Hypothalamus (tissue), 51 donors: ENCODE measurements around the gene CCBE1.

Experiments used
- DNase-seq, 51 donors: peaks; one replicate each; lab custom pipeline; 2025; lab: John Stamatoyannopoulos, UW

CCBE1 gene

GRCh38 chr18:59423259-59423658 lies 274.0 kb downstream of the CCBE1 start:
- DNase-seq, result no peak

GRCh38 chr18:59420244-59420643 lies 277.0 kb downstream of the CCBE1 start:
- no peak for DNase-seq

- no peak for DNase-seq
Measured at GRCh38 chr18:59419386-59419785, 277.8 kb downstream of the CCBE1 start.

GRCh38 chr18:59416818-59417217 lies 280.4 kb downstream of the CCBE1 start:
- DNase-seq, result no peak

- no peak for DNase-seq
Measured at GRCh38 chr18:59414111-59414653, 283.0 kb downstream of the CCBE1 start.

GRCh38 chr18:59402432-59403090 lies 294.7 kb downstream of the CCBE1 start:
- peak in 48 of 51 donors; percentile 4 to 70 (median 35) for DNase-seq

- no peak for DNase-seq
Measured at GRCh38 chr18:59400407-59400806, 296.8 kb downstream of the CCBE1 start.

GRCh38 chr18:59395226-59396175 lies 301.7 kb downstream of the CCBE1 start:
- DNase-seq, result no peak

GRCh38 chr18:59393381-59393780 lies 303.8 kb downstream of the CCBE1 start:
- no peak for DNase-seq

- DNase-seq, result no peak
Measured at GRCh38 chr18:59388817-59389216, 308.4 kb downstream of the CCBE1 start.

GRCh38 chr18:59387687-59388565 lies 309.3 kb downstream of the CCBE1 start:
- no peak for DNase-seq

- DNase-seq, result peak in 1 of 51 donors; percentile 9
Measured at GRCh38 chr18:59386909-59387686, 310.1 kb downstream of the CCBE1 start.

GRCh38 chr18:59385191-59385590 lies 312.0 kb downstream of the CCBE1 start:
- DNase-seq, result no peak

- no peak for DNase-seq
Measured at GRCh38 chr18:59383851-59384250, 313.4 kb downstream of the CCBE1 start.

- no peak for DNase-seq
Measured at GRCh38 chr18:59382383-59382782, 314.8 kb downstream of the CCBE1 start.

GRCh38 chr18:59381949-59382348 lies 315.3 kb downstream of the CCBE1 start:
- DNase-seq, result no peak
